Stimulated activated CD4-positive, alpha-beta T cell treated with anti-CD3 and anti-CD28 coated beads, Interleukin-4, amount 100 ng/mL, for 48 hours (primary cell): Measurements from ENCODE around the gene TMEM156.
"Not testable (repeated sequence)": the region's sequence is repeated elsewhere in the genome, so short reads cannot be mapped to it uniquely, and the experiment has no call there.

Experiments
- DNase-seq, 2 donors: peaks; one replicate each; pipeline ENCODE4 v3.0.0-alpha.2; 2020; ENCODE audit warnings: low read depth in 2 of 2

Gene TMEM156

GRCh38 chr4:38957893-38958292 is 74.3 kb downstream of the TMEM156 start:
- no peak for DNase-seq

DNA sequence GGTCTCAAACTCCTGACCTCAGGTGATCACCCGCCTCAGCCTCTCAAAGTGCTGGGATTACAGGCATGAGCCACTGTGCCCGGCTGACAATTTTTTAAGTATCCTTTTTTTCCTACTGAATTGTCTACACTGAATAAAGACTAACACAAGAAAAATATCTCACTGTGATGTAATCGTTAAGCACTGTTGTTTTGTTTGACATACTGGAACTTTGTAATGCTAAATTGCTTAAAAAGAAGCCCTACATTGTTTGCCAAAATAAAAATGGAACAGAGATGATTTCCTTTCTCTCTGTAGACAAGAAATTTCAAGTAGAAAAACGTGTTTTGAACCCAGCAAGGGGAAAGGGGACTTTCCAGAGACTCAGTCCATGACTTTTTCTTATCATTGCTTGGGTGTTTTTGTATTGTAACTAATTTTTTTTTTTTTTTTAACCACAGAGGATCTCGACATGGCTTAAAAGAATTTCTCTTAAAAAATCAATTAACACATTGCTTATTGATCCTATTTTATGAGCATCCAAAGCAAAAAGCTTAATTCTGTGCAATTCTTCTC is 74.9 kb downstream of the TMEM156 start:
- DNase-seq: no peak

GRCh38 chr4:38955957-38956356 is 76.3 kb downstream of the TMEM156 start:
- no peak for DNase-seq

DNA sequence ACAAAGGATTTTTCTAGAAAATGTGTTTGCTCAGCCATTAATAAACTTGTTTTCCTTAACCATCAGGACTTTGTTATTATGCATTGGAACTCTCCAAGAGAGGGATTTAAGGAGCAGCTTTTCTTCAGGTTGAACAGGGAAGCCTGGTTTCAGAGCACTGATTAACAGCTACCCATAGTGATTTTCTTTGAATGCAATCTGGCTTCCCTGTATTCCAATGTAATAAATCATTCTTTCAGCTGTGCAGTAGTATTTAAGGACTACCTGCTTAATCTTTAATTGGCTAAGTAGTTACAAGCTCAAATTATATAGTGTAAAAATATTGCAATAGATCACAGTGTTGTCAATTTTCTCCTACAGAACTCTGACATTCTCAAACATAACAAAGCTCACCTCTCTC is 77.5 kb downstream of the TMEM156 start:
- no peak for DNase-seq

- no peak for DNase-seq
These were observed 80.2 kb downstream of the TMEM156 start for GRCh38 chr4:38952017-38952416.

DNA sequence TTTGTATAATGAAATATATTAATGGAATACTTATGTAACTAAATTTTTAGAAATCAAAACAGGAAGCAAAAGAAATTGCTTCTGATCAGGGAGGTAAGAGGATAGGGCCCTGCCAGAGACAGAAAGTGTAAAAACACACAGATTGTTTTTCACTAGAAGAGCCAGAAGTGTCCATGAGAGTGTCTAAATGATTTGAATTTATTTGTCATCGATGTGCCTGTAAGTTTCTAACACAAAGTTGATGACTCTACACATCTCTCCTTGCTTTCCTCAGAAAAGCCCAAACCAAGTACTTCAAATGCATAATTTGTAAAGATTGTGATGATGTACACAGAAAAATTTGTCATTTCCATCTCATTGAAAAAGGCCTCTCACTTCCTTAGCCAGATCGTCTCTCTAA is 80.6 kb downstream of the TMEM156 start:
- no peak for DNase-seq

GRCh38 chr4:38950734-38951133 is 81.5 kb downstream of the TMEM156 start:
- DNase-seq: no peak

GRCh38 chr4:38950159-38950558 is 82.0 kb downstream of the TMEM156 start:
- DNase-seq: no peak

GRCh38 chr4:38949411-38950051 is 82.7 kb downstream of the TMEM156 start:
- no peak for DNase-seq

DNA sequence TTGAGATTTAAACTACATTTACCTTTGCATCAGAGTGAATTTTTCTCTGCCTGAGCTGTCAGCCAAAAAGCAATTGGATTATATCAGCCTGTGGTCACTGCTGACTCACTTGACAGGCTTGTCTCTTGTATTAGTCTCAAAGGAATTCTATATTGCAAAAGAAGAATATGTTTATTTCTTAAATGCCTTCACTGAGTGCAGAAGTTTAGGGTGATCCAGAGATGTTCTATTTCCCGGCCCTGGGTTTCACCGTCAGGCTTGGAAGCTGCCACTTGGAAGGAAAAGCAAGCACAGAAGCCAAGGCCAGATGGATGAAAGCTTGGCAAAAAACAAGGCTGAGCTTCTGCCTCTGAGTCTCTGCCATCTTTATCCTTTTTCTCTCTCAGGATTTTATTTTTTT is 83.7 kb downstream of the TMEM156 start:
- DNase-seq: no peak

DNA sequence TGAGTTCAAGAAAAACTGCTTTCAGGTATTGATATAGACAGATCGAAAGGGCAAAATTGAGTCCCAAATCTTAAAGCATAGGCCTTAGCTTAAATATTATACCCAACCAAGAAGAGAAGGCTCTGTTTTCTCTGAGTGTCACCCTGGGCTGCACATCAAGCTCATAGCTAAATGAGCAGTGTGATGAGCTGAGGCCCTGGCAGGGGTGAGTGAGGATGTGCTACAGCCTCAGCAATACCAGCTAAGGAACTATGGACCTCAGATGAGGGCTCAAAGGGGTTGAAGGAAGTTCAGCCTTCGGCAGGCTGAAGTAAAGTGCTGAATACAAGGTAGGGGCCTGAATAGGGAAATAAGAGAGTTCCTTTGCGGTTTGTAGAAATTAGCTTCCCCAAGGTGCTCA is 85.3 kb downstream of the TMEM156 start:
- no peak for DNase-seq

GRCh38 chr4:38944440-38944839 is 87.8 kb downstream of the TMEM156 start:
- DNase-seq: no peak

- DNase-seq: no peak
These were observed 88.9 kb downstream of the TMEM156 start for GRCh38 chr4:38943343-38943742.

GRCh38 chr4:38941906-38942305 is 90.3 kb downstream of the TMEM156 start:
- DNase-seq: not testable (repeated sequence)

DNA sequence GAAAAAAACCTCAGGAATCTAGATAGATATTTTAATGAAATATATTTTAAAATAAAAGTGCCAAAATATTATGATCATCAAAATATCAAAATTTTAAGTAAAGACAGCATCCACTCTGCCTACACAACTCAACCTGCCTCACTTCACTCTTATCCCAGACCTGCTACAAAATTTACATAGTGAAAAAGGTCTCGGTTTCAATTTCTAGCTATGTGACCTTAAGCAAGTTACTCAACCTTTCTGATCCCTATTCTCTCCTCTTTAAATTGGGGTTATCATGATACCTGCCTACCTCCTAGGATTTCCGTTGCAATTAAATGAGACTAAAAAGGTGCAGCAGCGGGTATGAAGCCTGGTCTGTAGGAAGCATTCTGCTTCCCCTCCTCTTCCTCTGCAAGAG is 91.7 kb downstream of the TMEM156 start:
- DNase-seq: no peak

DNA sequence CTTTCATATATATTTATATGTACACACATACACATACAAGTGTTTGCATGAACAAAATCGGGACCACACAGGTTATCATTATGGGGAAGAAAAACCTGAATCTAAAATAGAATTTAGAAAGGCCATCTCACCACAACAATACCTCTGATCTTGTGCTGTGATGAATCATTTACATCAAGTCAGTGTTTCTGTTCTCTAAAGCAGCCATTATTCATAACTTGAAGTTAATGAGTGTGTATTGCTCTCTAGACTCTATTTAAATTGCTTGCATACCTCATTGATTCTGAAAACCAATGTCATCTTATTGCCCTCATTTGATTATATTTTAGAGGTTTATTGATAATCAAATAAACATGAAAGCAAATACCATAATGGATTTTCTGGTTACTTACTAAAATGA is 93.0 kb downstream of the TMEM156 start:
- DNase-seq: no peak

GRCh38 chr4:38935391-38936073 is 96.7 kb downstream of the TMEM156 start:
- DNase-seq: no peak

DNA sequence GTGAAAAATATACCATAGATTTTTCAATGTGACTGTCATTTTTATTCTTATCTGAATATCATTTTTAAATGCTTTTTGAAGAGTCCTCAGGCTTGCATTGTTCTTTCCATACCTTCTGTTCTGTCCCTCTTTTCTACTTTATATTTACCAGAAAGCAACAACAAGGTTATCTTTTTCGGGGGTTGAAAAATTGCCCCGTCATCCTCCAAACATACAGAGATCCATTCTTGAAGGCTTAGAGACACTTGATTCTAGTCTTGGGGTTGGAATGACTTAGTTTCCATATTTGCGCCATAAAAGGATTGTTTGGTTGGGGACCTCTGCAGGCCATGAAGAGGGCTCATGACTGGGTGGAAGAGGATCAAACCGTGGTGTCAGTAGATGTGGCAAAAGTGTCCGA is 101.1 kb downstream of the TMEM156 start:
- DNase-seq: no peak

- DNase-seq: no peak
These were observed 101.5 kb downstream of the TMEM156 start for GRCh38 chr4:38930707-38931106.

- no peak for DNase-seq
These were observed 102.0 kb downstream of the TMEM156 start for GRCh38 chr4:38930204-38930603.

- DNase-seq: no peak
These were observed 103.2 kb downstream of the TMEM156 start for GRCh38 chr4:38928974-38929373.

- DNase-seq: no peak
These were observed 103.6 kb downstream of the TMEM156 start for GRCh38 chr4:38928568-38928967.

DNA sequence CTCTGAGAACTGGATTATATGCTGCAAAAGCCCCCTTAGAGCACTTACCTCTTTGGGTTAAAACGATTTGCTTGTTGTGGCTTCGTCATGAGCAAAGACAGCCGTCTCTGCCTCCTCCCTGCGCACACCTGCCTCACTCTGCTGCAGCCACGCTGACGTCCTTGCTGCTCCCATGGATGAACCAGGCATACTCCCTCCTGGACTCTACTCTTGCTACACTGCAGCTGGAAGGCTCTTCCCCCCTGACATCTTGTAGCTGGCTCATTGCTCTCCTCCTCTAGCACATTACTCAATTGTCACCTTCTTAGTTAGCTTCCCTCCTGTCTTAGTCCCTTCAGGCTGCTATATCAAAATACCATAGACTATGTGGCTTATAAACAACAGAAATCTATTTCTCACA is 105.3 kb downstream of the TMEM156 start:
- DNase-seq: no peak
